ENCODE data around the gene ESYT3.
"Not testable (repeated sequence)": the region's sequence is repeated elsewhere in the genome, so short reads cannot be mapped to it uniquely, and the experiment has no call there.

Gene ESYT3

DNA sequence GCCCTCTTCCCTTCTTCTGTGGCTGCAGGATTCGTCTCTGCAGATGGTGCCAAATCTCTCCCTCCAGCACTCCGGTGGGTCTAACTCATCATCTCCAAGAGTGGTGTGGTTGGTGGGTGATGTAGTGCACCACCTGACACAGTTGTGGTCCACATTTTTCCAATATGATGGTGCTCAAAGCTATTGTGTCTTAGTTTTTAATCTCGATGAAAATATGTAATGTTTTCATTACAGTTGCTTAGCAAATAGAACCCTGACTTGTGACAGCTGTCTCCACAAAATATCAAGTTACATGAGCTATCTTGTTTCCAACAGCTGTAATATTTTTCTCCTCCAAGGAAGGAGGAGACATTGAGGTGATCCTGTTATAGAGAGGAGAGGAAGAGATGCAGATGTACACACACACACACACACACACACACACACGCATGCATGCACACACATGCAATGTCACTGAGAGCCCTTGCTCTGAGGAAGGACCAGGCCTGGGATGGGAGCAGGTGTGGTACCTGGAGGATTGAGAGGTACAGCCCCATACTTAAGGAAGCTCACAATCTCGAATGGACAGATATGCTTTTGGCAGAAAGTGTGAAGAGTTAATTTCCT lies 15.7 kb upstream of the ESYT3 start:
- Histone ChIP-seq H3K4me1 (ENCODE audit: control insufficient read depth, insufficient read depth, low read length) (no peaks in the 10 kb centered on the region), H3K27me3 (ENCODE audit: control insufficient read depth, insufficient read depth, low read length) (peaks cover 6% of the 10 kb centered on the region), H3K4me3 (ENCODE audit: low read length) (no peak overlapping the region), H3K9me3 (ENCODE audit: control insufficient read depth, low read length) (no peaks in the 10 kb centered on the region), H3K9ac (ENCODE audit: low read length) (no peak overlapping the region), H3K36me3 (ENCODE audit: control insufficient read depth, insufficient read depth, low read length) (no peaks in the 10 kb centered on the region)

GRCh38 chr3:138423316-138423715 lies 11.1 kb upstream of the ESYT3 start:
- Histone ChIP-seq H3K4me3 (ENCODE audit: low read length) (no peak overlapping the region), H3K27me3 (ENCODE audit: control insufficient read depth, insufficient read depth, low read length) (peaks cover 1% of the 10 kb centered on the region), H3K4me1 (ENCODE audit: control insufficient read depth, insufficient read depth, low read length) (no peaks in the 10 kb centered on the region), H3K9me3 (ENCODE audit: control insufficient read depth, low read length) (no peaks in the 10 kb centered on the region), H3K9ac (ENCODE audit: low read length) (no peak overlapping the region), H3K36me3 (ENCODE audit: control insufficient read depth, insufficient read depth, low read length) (no peaks in the 10 kb centered on the region)

DNA sequence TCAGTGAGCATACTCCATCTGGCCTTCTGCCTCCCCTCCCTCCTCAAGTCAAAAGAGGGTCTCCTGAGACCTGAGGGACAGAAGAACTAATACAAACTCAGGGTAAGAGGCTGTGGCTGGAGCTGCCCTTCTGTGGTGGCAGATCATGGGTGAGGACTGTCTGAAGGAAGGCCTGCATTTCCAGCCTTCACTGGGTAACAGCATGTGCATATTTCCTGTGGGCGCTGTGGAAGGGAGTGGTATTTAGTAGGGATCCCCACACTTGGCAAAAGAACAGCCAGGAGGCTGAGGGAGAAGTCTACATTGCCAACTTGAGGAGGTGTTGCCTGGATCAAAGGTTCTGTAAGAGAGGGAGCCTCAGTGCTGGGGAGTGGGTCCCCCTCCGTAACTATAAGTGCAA lies 10.1 kb upstream of the ESYT3 start:
- Histone ChIP-seq H3K27me3 (ENCODE audit: control insufficient read depth, insufficient read depth, low read length) (no peaks in the 10 kb centered on the region), H3K9me3 (ENCODE audit: control insufficient read depth, low read length) (no peaks in the 10 kb centered on the region), H3K4me3 (ENCODE audit: low read length) (no peak overlapping the region), H3K9ac (ENCODE audit: low read length) (no peak overlapping the region), H3K4me1 (ENCODE audit: control insufficient read depth, insufficient read depth, low read length) (no peaks in the 10 kb centered on the region), H3K36me3 (ENCODE audit: control insufficient read depth, insufficient read depth, low read length) (no peaks in the 10 kb centered on the region)

- H3K9ac ChIP-seq (ENCODE audit: low read length), result no peak overlapping the region
- H3K27me3 ChIP-seq (ENCODE audit: control insufficient read depth, insufficient read depth, low read length), result no peaks in the 10 kb centered on the region
- H3K4me3 ChIP-seq (ENCODE audit: low read length), result no peak overlapping the region
- no peaks in the 10 kb centered on the region for H3K9me3 ChIP-seq (ENCODE audit: control insufficient read depth, low read length)
- no peaks in the 10 kb centered on the region for H3K36me3 ChIP-seq (ENCODE audit: control insufficient read depth, insufficient read depth, low read length)
- no peaks in the 10 kb centered on the region for H3K4me1 ChIP-seq (ENCODE audit: control insufficient read depth, insufficient read depth, low read length)
Observed at GRCh38 chr3:138426211-138426610, 8.2 kb upstream of the ESYT3 start.

DNA sequence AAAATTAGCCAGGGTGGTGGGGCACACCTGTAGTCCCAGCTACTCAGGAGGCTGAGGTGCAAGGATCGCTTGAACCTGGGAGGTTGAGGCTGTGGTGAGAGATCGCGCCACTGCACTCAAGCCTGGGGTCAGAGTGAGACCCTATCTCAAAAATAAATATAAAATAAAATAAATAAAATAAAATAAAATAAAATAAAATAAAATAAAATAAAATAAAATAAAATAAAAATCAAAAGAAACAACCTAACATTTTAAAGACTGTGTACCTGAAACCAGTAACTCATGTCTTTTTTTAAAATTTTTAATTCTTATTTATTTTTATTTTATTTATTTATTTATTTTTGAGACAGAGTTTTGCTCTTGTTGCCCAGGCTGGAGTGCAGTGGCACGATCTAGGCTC lies 7.7 kb upstream of the ESYT3 start:
- not testable (repeated sequence) for H3K27me3 ChIP-seq (ENCODE audit: control insufficient read depth, insufficient read depth, low read length); H3K36me3 ChIP-seq (ENCODE audit: control insufficient read depth, insufficient read depth, low read length); H3K9me3 ChIP-seq (ENCODE audit: control insufficient read depth, low read length); H3K4me3 ChIP-seq (ENCODE audit: low read length); H3K9ac ChIP-seq (ENCODE audit: low read length); H3K4me1 ChIP-seq (ENCODE audit: control insufficient read depth, insufficient read depth, low read length)

GRCh38 chr3:138429665-138430064 lies 4.8 kb upstream of the ESYT3 start:
- H3K9ac ChIP-seq (ENCODE audit: low read length), result no peak overlapping the region
- H3K4me1 ChIP-seq (ENCODE audit: control insufficient read depth, insufficient read depth, low read length), result peaks cover 3% of the 10 kb centered on the region
- H3K27me3 ChIP-seq (ENCODE audit: control insufficient read depth, insufficient read depth, low read length), result peaks cover 18% of the 10 kb centered on the region
- no peak overlapping the region for H3K4me3 ChIP-seq (ENCODE audit: low read length)
- H3K9me3 ChIP-seq (ENCODE audit: control insufficient read depth, low read length), result peaks cover 4% of the 10 kb centered on the region
- no peaks in the 10 kb centered on the region for H3K36me3 ChIP-seq (ENCODE audit: control insufficient read depth, insufficient read depth, low read length)

GRCh38 chr3:138432576-138433240 lies 1.7 kb upstream of the ESYT3 start:
- Histone ChIP-seq H3K27me3 (ENCODE audit: control insufficient read depth, insufficient read depth, low read length) (peaks cover 41% of the 10 kb centered on the region), H3K36me3 (ENCODE audit: control insufficient read depth, insufficient read depth, low read length) (no peaks in the 10 kb centered on the region), H3K9me3 (ENCODE audit: control insufficient read depth, low read length) (peaks cover 4% of the 10 kb centered on the region), H3K9ac (ENCODE audit: low read length) (no peak overlapping the region), H3K4me3 (ENCODE audit: low read length) (no peak overlapping the region), H3K4me1 (ENCODE audit: control insufficient read depth, insufficient read depth, low read length) (peaks cover 3% of the 10 kb centered on the region)

DNA sequence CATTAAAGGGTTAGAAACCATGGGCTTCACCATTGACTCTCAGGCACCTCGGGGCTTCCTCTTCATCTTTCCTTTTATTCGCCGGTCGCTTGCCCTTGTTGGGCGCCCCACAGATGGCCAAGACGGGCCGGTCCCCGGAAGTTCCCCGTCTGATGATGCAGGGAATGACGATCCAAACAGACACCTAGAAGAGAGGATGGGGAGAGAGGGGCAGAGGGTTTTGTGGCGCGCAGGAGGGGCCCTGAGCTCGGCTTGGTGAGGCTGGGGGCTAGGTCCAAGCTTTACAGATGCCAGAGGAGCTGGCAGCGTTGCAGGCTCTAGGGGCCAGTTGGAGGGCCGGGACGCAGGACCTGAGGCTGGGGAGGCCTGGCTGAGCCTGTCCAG lies 532 bp upstream of the ESYT3 start:
- Histone ChIP-seq H3K27me3 (ENCODE audit: control insufficient read depth, insufficient read depth, low read length) (peaks cover 41% of the 10 kb centered on the region), H3K4me1 (ENCODE audit: control insufficient read depth, insufficient read depth, low read length) (peaks cover 3% of the 10 kb centered on the region), H3K36me3 (ENCODE audit: control insufficient read depth, insufficient read depth, low read length) (no peaks in the 10 kb centered on the region), H3K9ac (ENCODE audit: low read length) (no peak overlapping the region), H3K4me3 (ENCODE audit: low read length) (no peak overlapping the region), H3K9me3 (ENCODE audit: control insufficient read depth, low read length) (peaks cover 4% of the 10 kb centered on the region)

DNA sequence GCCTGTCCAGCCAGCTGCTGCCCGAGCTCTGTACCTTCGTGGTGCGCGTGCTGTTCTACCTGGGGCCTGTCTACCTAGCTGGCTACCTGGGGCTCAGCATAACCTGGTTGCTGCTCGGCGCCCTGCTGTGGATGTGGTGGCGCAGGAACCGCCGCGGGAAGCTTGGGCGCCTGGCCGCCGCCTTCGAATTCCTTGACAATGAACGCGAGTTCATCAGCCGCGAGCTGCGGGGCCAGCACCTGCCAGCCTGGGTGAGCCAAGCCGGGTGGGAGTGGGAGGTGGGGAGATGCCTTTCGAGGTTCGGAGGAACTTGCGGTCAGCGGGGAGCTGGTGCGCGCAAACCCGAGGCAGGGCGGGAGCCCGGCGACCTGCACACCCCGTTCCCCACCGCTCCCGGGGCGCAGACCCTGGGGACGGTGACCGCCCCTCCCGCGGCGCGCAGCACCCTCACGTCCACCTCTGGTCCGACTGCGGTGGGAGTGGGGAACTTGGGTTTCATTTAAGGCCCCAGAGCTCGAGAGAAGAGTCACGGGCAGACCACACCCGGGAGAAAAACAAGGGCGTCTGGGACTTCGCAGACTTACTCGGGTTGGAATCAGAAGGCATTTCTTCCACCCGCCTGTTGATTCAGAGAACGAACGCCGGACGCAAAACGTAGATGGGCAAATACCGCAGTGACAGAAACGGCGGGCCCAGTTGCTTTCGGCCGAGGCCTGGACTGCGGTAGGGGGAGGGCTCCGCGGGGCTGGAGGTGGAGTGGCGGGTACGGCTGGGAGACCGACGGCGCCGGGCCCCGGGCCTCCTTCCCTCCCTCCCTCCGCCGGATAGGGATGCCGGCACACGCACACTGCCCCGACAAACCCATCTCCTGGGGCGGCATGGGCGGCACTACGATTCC lies 708 bp downstream of the ESYT3 start:
- Histone ChIP-seq H3K36me3 (ENCODE audit: control insufficient read depth, insufficient read depth, low read length) (no peaks in the 10 kb centered on the region), H3K27me3 (ENCODE audit: control insufficient read depth, insufficient read depth, low read length) (peaks cover 41% of the 10 kb centered on the region), H3K9ac (ENCODE audit: low read length) (peak overlapping the region; percentile 66), H3K4me3 (ENCODE audit: low read length) (peak overlapping the region; percentile 55), H3K9me3 (ENCODE audit: control insufficient read depth, low read length) (peaks cover 4% of the 10 kb centered on the region), H3K4me1 (ENCODE audit: control insufficient read depth, insufficient read depth, low read length) (peaks cover 3% of the 10 kb centered on the region)

DNA sequence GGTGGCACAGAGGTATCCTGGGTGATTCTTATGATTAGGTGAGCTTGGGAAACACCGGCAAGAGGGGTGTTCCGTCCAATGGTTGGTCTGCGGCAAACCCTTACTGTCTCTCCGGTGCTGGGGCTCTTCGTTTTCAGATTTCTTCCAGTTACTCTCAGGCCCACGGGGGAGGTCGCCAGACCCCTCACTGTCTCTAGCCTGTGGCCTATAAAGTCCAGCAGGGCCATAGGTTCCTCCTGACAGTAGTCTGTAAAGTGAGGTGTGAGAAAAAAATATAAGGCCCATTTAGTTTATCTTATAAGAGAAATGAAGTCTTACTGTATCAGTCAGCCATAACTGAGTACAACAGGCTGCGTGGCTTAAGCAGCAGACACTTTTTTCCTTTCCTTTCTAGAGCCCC lies 1.4 kb downstream of the ESYT3 start:
- Histone ChIP-seq H3K9ac (ENCODE audit: low read length) (peak overlapping the region; percentile 66), H3K36me3 (ENCODE audit: control insufficient read depth, insufficient read depth, low read length) (no peaks in the 10 kb centered on the region), H3K27me3 (ENCODE audit: control insufficient read depth, insufficient read depth, low read length) (peaks cover 41% of the 10 kb centered on the region), H3K4me3 (ENCODE audit: low read length) (peak overlapping the region; percentile 55), H3K4me1 (ENCODE audit: control insufficient read depth, insufficient read depth, low read length) (peaks cover 3% of the 10 kb centered on the region), H3K9me3 (ENCODE audit: control insufficient read depth, low read length) (peaks cover 4% of the 10 kb centered on the region)

DNA sequence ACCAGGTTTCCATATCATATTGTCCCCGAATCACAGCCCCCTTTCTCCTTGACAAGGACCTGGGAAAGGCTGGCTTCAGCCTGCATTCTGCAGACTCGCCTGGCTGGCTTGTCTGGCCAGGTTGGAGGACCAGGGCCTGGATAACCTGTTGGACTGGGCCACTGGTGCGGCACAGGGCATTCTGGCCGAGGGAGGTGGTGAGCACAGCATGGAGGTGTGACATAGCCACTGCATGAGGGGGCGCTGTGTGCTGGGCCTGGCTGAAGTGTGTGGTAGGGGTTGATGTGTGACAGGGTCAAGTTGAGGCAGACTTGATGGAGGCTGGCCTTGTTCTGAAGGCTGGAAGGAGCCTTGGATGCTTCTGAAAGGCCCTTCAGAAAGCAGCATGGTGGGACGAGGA lies 2.9 kb downstream of the ESYT3 start:
- peaks cover 41% of the 10 kb centered on the region for H3K27me3 ChIP-seq (ENCODE audit: control insufficient read depth, insufficient read depth, low read length)
- H3K9ac ChIP-seq (ENCODE audit: low read length), result no peak overlapping the region
- peaks cover 4% of the 10 kb centered on the region for H3K9me3 ChIP-seq (ENCODE audit: control insufficient read depth, low read length)
- H3K4me3 ChIP-seq (ENCODE audit: low read length), result no peak overlapping the region
- peaks cover 3% of the 10 kb centered on the region for H3K4me1 ChIP-seq (ENCODE audit: control insufficient read depth, insufficient read depth, low read length)
- no peaks in the 10 kb centered on the region for H3K36me3 ChIP-seq (ENCODE audit: control insufficient read depth, insufficient read depth, low read length)

DNA sequence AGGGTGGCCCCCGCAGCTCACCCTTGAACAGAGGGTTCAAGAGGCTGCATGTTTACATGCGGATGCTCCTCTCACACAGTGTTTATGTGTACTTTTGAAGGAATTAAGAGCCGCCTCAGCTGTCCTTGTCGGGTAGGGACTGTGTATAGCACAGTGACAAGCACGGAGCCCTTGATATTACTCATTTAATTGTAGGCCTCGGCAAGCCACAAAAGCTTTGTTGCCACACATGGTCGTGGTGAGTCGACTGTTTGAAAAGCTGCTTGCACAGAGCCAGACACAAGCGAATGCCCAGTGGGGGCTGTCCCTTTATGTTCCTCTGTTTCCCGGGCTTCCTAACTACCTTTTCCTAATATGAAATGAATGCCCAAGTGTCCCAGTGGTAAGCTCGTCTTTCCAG lies 4.5 kb downstream of the ESYT3 start:
- no peak overlapping the region for H3K9ac ChIP-seq (ENCODE audit: low read length)
- no peaks in the 10 kb centered on the region for H3K36me3 ChIP-seq (ENCODE audit: control insufficient read depth, insufficient read depth, low read length)
- peaks cover 31% of the 10 kb centered on the region for H3K27me3 ChIP-seq (ENCODE audit: control insufficient read depth, insufficient read depth, low read length)
- peaks cover 2% of the 10 kb centered on the region for H3K9me3 ChIP-seq (ENCODE audit: control insufficient read depth, low read length)
- peaks cover 3% of the 10 kb centered on the region for H3K4me1 ChIP-seq (ENCODE audit: control insufficient read depth, insufficient read depth, low read length)
- H3K4me3 ChIP-seq (ENCODE audit: low read length), result no peak overlapping the region
